MM.1S (cell line): Measurements from ENCODE around the gene SRRT.

Experiments used
- CTCF ChIP-seq: fragments of 300-600 bp; sonication (generic); IDR thresholded peaks from 2 replicates; pipeline ENCODE4 v1.5.1; 2016; ENCODE audit warnings: antibody characterized with exemption, low read length, mixed read lengths
- EZH2 ChIP-seq: fragments of 300-600 bp; sonication (generic); optimal IDR thresholded peaks from 2 replicates; pipeline ENCODE3; 2017; ENCODE audit warnings: low read depth, mild to moderate bottlenecking, antibody characterized with exemption, low read length, mixed read lengths
- EZH2phosphoT487 ChIP-seq: fragments of 300-600 bp; sonication (generic); IDR thresholded peaks from 2 replicates; pipeline ENCODE4 v1.6.1; 2018; ENCODE audit warnings: antibody characterized with exemption, low read length

- TF ChIP-seq CTCF (no peak), EZH2 (no peak), EZH2phosphoT487 (no peak)
Measured at GRCh38 chr7:100875356-100875751, 451 bp downstream of the SRRT start.
